ENCODE data around the gene GARRE1. TPM values are rescaled to one million over a fixed set of nuclear protein-coding genes. Genes with fewer than 3 reads are reported as not detected.

GARRE1 gene
- total and polyA plus RNA-seq, 2 experiments from 2014 or later: 16.0 to 20.0 TPM

Other genes starting within 250 kb of the GARRE1 start
- 148 and 166 TPM in 2 replicates for gene LSM14A, start 82.0 kb upstream of the GARRE1 start, total RNA-seq (2014; rRNA removed; shearing (Covaris generic))
- 98.8 and 109 TPM in 2 replicates for gene LSM14A, start 82.0 kb upstream of the GARRE1 start, polyA plus RNA-seq (2016; fragmentation: Nextera tagmentation; extraction: Ambion mirVana)
- 298 and 327 TPM in 2 replicates for gene GPI, start 110.6 kb downstream of the GARRE1 start, total RNA-seq (2014; rRNA removed; shearing (Covaris generic))
- gene GPI, start 110.6 kb downstream of the GARRE1 start, polyA plus RNA-seq (2016; fragmentation: Nextera tagmentation; extraction: Ambion mirVana): 127 and 136 TPM in 2 replicates
- gene PDCD2L, start 149.8 kb downstream of the GARRE1 start, total RNA-seq (2014; rRNA removed; shearing (Covaris generic)): 56.6 and 61.3 TPM in 2 replicates
- 67.2 and 68.3 TPM in 2 replicates for gene PDCD2L, start 149.8 kb downstream of the GARRE1 start, polyA plus RNA-seq (2016; fragmentation: Nextera tagmentation; extraction: Ambion mirVana)
- 153 and 185 TPM in 2 replicates for gene UBA2, start 173.8 kb downstream of the GARRE1 start, total RNA-seq (2014; rRNA removed; shearing (Covaris generic))
- 93.1 and 112 TPM in 2 replicates for gene UBA2, start 173.8 kb downstream of the GARRE1 start, polyA plus RNA-seq (2016; fragmentation: Nextera tagmentation; extraction: Ambion mirVana)
- gene WTIP, start 227.2 kb downstream of the GARRE1 start, total RNA-seq (2014; rRNA removed; shearing (Covaris generic)): 4.5 and 8.9 TPM in 2 replicates
- gene WTIP, start 227.2 kb downstream of the GARRE1 start, polyA plus RNA-seq (2016; fragmentation: Nextera tagmentation; extraction: Ambion mirVana): 0.47 and 0.59 TPM in 2 replicates

Data from GM23338 (cell line).